Hippocampal formation (tissue), 2 donors: Measurements from ENCODE around the gene EN2.

Experiments
- DNase-seq, 2 donors: peaks; one replicate each; lab custom pipeline; 2025; lab: John Stamatoyannopoulos, UW

EN2 gene

DNA sequence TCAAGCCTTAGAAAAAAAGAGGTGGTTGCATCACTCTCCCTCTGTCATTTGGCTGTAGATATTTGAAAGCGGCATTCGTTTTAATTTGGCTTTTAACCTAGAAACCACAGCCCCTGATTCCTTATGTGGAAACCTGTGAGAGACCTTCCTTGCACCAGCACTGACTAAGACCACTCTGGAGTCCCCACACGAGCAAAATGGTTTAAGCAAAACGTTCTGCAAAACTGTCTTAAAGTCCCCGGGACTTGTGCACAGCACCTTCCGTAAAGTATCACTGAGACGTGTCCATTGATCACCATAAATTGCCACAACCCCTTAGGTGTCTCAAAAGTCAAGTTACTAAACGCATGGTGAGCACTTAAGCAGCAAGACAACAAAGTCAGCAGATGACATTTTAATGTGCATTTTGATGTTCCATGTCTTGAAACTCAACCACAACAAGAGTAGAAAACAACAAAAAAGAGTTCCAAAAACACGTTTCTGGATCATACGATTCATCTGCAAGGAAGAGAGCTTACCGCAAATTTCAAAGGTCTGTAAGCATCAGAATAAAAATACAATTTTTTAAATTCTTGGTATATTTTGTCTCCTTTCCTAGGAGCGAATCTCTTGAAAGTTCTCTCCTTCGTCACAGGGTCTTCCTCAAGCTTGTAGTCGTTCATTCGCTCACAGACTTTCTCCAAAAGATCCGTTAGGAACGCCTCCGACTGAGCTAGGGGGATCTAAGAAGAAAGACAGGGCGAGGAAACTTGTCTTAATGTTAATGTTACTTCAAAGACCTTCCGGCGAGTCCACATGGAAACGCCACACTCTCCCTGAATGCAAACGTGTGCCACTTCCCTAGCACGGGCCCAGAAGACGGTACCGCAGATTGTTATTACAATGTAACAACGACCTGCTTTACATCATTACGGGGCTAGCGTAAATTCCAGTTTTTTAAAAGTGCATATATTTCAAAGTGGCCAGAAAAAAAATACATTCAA is 50.7 kb downstream of the EN2 start:
- no peak for DNase-seq

DNA sequence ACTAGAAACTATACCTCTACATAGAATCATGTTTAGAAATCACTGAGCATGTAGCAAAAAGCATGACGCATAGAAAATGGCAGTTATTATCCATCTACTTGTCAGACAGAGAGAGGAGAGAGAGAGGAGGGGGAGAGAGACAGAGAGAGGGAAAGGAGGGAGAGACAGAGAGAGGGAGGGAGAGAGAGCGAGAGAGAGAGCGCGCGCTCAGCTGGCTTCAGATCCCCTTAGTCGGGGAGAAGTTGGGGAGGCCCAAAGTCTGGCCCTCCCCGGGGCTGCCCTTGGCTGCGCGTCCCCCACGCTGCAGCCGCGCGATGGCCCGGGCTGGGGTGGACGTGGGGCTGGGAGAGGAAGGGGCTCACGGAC is 51.4 kb downstream of the EN2 start:
- no peak for DNase-seq

DNA sequence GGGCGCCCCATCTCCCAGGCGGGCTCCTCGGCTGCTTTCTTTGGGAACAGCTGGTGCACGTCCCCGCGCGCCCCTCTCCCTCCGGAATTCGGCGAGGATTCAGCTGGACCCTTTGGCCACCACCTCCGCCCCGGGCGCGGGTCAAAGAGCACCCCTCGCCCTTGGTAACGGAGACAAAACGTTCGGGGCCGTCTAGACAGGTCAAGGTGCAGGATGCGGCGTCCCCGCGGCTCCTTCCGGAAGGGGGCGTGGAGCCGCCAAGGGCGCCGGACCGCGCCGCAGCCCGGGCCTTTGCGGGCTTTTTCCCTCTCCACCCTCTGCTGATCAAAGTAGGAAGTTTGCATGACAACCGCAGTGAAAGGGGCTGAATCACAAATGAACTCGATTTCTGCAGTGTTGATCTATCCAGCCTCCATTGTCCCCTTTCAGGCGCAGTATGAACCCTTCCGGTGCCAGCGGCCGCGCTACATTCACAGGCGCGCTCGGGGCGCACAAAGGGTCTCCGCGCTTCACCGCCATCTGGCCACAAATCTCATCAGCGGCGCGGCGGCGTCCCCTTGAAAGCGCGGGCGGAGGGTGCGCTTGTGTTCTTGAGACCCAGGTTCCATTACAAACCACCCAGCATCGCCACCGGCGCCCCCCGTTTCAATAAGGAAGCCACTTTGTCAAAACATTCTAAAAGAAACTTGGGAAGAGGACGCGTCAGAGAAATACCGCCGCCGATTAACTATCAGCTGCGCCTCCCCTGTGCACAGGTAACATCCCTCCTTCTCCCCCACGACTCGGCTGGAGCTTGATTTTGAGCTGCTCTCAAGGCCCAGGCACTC is 52.0 kb downstream of the EN2 start:
- DNase-seq: no peak

DNA sequence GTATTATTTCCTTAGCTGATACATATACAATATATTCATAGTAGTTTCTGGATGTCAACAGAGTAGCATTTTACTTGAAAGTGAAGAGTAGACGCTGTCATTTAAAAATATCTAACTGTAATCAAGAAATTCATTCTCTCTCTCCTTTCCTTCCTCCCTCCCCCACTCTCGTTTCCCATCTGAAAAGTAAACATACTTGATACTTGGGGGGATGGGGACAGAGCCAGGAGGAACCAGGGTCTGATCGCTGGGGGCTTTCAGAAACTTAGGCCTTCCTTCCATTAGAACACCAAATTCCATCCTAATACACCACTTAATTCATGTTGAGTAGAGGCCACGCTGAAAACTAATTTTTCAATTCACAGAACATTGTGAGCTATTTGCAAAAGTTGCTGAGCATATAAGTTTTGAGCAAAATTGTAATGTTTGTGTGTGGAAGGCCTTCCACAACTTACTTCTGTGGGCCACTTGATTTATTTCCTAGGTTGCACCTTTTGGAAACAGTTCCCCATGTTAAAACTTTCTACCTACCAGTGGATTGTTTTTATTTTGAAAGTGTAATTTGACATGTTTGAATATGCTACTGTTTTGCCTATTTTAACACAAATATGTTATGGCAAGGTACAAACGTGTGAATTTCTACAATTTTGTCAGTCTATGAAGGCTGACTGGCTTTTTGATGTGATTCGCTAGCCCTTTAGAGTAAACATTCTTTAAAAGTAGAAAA is 53.2 kb downstream of the EN2 start:
- DNase-seq: no peak

DNA sequence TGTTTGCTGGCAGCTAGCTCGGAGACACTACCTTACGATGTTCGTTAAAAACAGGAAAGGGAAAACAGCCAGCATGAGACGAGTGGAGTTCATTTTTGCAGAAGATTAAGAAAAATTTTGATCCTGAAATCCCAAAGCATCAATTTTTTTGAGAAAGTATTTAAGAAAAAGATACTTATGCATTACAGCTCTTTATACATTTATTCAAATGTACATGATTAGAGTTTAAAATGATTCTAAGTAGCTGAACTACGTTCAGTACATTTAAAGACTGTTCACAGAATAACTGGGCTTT is 53.7 kb downstream of the EN2 start:
- no peak for DNase-seq

DNA sequence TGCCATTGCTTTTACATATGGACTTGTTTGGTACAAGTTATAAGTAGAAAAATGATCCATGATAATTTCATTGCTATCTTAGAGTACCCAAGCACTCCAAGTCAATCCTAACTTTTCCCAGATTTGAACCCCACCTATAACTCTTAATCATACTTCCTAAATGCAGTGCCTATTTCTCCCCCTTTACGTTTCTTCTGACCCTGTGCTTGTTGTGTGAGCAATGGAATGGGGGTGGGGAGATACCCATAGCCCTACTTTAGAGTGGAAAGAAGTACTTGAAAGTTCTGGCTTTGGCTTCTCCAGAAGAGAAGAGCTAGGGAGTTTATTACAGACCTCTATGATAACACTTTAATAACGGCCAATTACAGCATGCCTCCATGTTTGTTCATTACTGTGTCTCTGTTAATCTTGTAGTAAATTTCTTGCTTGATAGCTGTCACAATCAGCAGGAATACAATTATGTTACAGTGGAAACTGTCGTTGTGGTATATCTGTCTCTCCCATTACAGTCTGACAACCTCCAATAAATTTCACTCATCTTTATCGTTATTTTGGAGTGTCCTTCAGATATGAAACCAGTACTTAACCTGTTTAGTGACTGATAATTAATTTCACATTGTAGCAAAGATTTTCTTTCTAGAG is 54.4 kb downstream of the EN2 start:
- no peak for DNase-seq

DNA sequence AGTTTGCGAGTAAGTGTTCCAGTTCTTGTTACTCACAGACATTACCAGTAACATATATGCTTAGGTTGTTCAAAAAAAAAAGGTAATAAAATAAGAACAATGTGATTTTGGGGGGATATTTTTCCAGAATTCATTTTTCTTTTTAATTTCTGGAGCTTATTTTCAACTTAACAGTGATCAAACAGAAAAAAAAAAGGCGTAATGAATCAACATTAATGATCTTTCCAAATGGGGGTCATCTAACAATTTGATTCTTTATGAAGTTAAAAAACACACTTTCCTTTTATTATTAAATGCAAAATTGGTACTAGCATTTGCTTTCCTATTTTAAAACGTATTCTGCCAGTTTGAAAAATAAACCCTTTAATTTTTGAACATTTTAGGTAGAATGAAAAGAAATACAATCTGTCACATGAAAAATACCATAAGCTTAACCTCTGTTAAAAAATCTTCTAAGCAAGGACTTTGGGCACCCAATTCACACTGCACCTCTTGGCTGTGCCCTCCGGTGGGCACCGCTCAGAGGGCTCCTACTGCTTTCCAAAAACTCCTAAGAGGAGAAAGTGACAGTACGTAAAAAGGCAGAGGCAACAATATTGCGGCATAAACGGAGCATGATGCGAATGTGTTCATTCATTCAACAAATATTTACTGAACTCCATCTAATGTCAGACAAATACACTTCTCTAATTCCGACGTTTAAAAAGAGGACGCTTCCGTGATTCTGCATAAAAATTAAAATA is 55.8 kb downstream of the EN2 start:
- DNase-seq: no peak

DNA sequence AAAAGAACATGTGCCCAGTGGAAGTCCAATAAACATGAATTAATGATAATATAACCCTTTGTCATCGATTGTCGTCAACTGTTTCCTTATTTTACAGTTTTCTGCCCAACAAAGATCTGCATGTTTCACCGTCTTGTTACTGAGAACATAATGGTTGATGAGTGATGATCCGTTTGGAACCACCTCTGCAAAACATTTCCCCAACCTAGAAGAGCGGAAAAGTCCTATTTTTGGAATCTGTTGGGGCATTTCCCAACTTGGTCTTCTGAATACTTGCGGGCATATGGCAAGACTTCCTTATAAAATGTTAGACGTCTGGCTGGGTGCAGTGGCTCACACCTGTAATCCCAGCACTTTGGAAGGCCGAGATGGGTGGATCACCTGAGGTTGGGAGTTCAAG is 56.4 kb downstream of the EN2 start:
- no peak for DNase-seq
